Jurkat, Clone E6-1 (cell line): Measurements from ENCODE around the gene CLEC3B.

Experiments
- DNase-seq: peaks from one replicate; pipeline ENCODE4 v3.0.0-alpha.2; 2011; ENCODE audit warnings: low read depth, low spot score
- H3K4me3 ChIP-seq: 2 replicates; pipeline ENCODE4 v1.5.1; 2011; ENCODE audit warnings: mild to moderate bottlenecking, low read length, control low read depth, moderate library complexity

The CLEC3B gene

GRCh38 chr3:45001738-45002137 is 24.4 kb upstream of the CLEC3B start:
- no peak for DNase-seq
- no peak overlapping the region for H3K4me3 ChIP-seq

- DNase-seq = no peak
- H3K4me3 ChIP-seq = no peak overlapping the region
These were observed 23.9 kb upstream of the CLEC3B start for GRCh38 chr3:45002139-45002660.

- DNase-seq = no peak
- H3K4me3 ChIP-seq = no peak overlapping the region
These were observed 23.4 kb upstream of the CLEC3B start for GRCh38 chr3:45002720-45003119.

- no peak overlapping the region for H3K4me3 ChIP-seq
These were observed 22.7 kb upstream of the CLEC3B start for GRCh38 chr3:45003406-45003805.

GRCh38 chr3:45003859-45004258 is 22.2 kb upstream of the CLEC3B start:
- no peak for DNase-seq
- no peak overlapping the region for H3K4me3 ChIP-seq

More at GRCh38 chr3:45003406-45003805, 22.7 kb upstream of the CLEC3B start:
- no peak for DNase-seq

GRCh38 chr3:45007091-45007490 is 19.0 kb upstream of the CLEC3B start:
- no peak for DNase-seq
- H3K4me3 ChIP-seq = no peak overlapping the region

GRCh38 chr3:45008117-45008516 is 18.0 kb upstream of the CLEC3B start:
- DNase-seq = no peak
- H3K4me3 ChIP-seq = no peak overlapping the region

GRCh38 chr3:45009868-45010267 is 16.2 kb upstream of the CLEC3B start:
- H3K4me3 ChIP-seq = no peak overlapping the region
- DNase-seq = no peak

- DNase-seq = no peak
These were observed 15.2 kb upstream of the CLEC3B start for GRCh38 chr3:45010811-45011333.

GRCh38 chr3:45011756-45012508 is 14.2 kb upstream of the CLEC3B start:
- no peak for DNase-seq
- H3K4me3 ChIP-seq = no peak overlapping the region

More at GRCh38 chr3:45010811-45011333, 15.2 kb upstream of the CLEC3B start:
- H3K4me3 ChIP-seq = no peak overlapping the region

GRCh38 chr3:45012577-45012976 is 13.5 kb upstream of the CLEC3B start:
- DNase-seq = no peak
- H3K4me3 ChIP-seq = no peak overlapping the region

- H3K4me3 ChIP-seq = no peak overlapping the region
- DNase-seq = no peak
These were observed 9.2 kb upstream of the CLEC3B start for GRCh38 chr3:45016916-45017315.

GRCh38 chr3:45017821-45018220 is 8.3 kb upstream of the CLEC3B start:
- DNase-seq = no peak
- H3K4me3 ChIP-seq = no peak overlapping the region

GRCh38 chr3:45020534-45020933 is 5.6 kb upstream of the CLEC3B start:
- no peak overlapping the region for H3K4me3 ChIP-seq
- peak; percentile 78 for DNase-seq

- H3K4me3 ChIP-seq = no peak overlapping the region
- DNase-seq = no peak
These were observed 4.4 kb upstream of the CLEC3B start for GRCh38 chr3:45021524-45022297.

GRCh38 chr3:45023675-45024074 is 2.4 kb upstream of the CLEC3B start:
- DNase-seq = no peak

GRCh38 chr3:45024542-45025255 is 1.4 kb upstream of the CLEC3B start:
- no peak for DNase-seq
- H3K4me3 ChIP-seq = no peak overlapping the region

More at GRCh38 chr3:45023675-45024074, 2.4 kb upstream of the CLEC3B start:
- no peak overlapping the region for H3K4me3 ChIP-seq

GRCh38 chr3:45026957-45027356 is 854 bp downstream of the CLEC3B start:
- DNase-seq = no peak
- no peak overlapping the region for H3K4me3 ChIP-seq

- DNase-seq = no peak
- H3K4me3 ChIP-seq = no peak overlapping the region
These were observed 1.3 kb downstream of the CLEC3B start for GRCh38 chr3:45027441-45027840.
